NCI-H1105 (cell line): ENCODE results near the gene BASP1.
"Not testable (repeated sequence)": the region's sequence is repeated elsewhere in the genome, so short reads cannot be mapped to it uniquely, and the experiment has no call there.

Source experiments
- DNase-seq: peaks from one replicate; lab custom pipeline; 2025; lab: John Stamatoyannopoulos, UW

BASP1 gene

GRCh38 chr5:17256171-17256570 is 38.7 kb downstream of the BASP1 start:
- DNase-seq, result no peak

- DNase-seq, result no peak
Observed at GRCh38 chr5:17256839-17257238, 39.4 kb downstream of the BASP1 start.

GRCh38 chr5:17257705-17258273 is 40.4 kb downstream of the BASP1 start:
- DNase-seq, result no peak

GRCh38 chr5:17258431-17258830 is 41.0 kb downstream of the BASP1 start:
- DNase-seq, result no peak

- DNase-seq, result not testable (repeated sequence)
Observed at GRCh38 chr5:17259012-17259411, 41.6 kb downstream of the BASP1 start.

- DNase-seq, result no peak
Observed at GRCh38 chr5:17259630-17260257, 42.3 kb downstream of the BASP1 start.

GRCh38 chr5:17260549-17260948 is 43.1 kb downstream of the BASP1 start:
- DNase-seq, result no peak

- no peak for DNase-seq
Observed at GRCh38 chr5:17261075-17261474, 43.6 kb downstream of the BASP1 start.

- DNase-seq, result no peak
Observed at GRCh38 chr5:17265041-17265440, 47.6 kb downstream of the BASP1 start.

GRCh38 chr5:17267106-17267505 is 49.7 kb downstream of the BASP1 start:
- no peak for DNase-seq

- DNase-seq, result no peak
Observed at GRCh38 chr5:17269201-17269600, 51.8 kb downstream of the BASP1 start.

GRCh38 chr5:17272111-17272510 is 54.7 kb downstream of the BASP1 start:
- DNase-seq, result no peak

GRCh38 chr5:17275289-17276158 is 58.1 kb downstream of the BASP1 start:
- no peak for DNase-seq

GRCh38 chr5:17276445-17276844 is 59.0 kb downstream of the BASP1 start:
- no peak for DNase-seq

- DNase-seq, result no peak
Observed at GRCh38 chr5:17277907-17278306, 60.5 kb downstream of the BASP1 start.

- DNase-seq, result no peak
Observed at GRCh38 chr5:17278931-17279330, 61.5 kb downstream of the BASP1 start.

GRCh38 chr5:17279487-17279886 is 62.1 kb downstream of the BASP1 start:
- DNase-seq, result no peak

- no peak for DNase-seq
Observed at GRCh38 chr5:17282283-17283120, 65.1 kb downstream of the BASP1 start.

- DNase-seq, result no peak
Observed at GRCh38 chr5:17283121-17283415, 65.6 kb downstream of the BASP1 start.

- no peak for DNase-seq
Observed at GRCh38 chr5:17287501-17288155, 70.2 kb downstream of the BASP1 start.

- no peak for DNase-seq
Observed at GRCh38 chr5:17288570-17288969, 71.1 kb downstream of the BASP1 start.
